Kidney epithelial cell (primary cell): ENCODE measurements around the gene DGKD. TPM values are rescaled to one million over a fixed set of nuclear protein-coding genes. Genes with fewer than 3 reads are reported as not detected.

Experiments
- DNase-seq: peaks from one replicate; pipeline ENCODE4 v3.0.0-alpha.2; 2010; ENCODE audit warnings: low read depth
- H3K27me3 ChIP-seq: 2 replicates; pipeline ENCODE4 v1.6.0; 2011; ENCODE audit warnings: low read length; ENCODE audit not compliant: control insufficient read depth, insufficient read depth
- H3K36me3 ChIP-seq: 2 replicates; pipeline ENCODE4 v1.5.1; 2011; ENCODE audit warnings: low read length; ENCODE audit not compliant: control insufficient read depth, insufficient read depth
- H3K4me3 ChIP-seq: 2 replicates; pipeline ENCODE4 v1.5.1; 2011; ENCODE audit warnings: low read depth, mild to moderate bottlenecking, control low read depth, low read length
- total RNA-seq: library from RNA; depleted of rRNA; stranded (reverse); fragments of >200 nt; gene quantifications from 2 replicates; pipeline ENCODE4 v1.2.3, GENCODE V29; 2015
- TF ChIP-seq, protein P1 (sequence below): IDR thresholded peaks from 2 replicates; pipeline ENCODE4 v1.5.1; 2011; ENCODE audit warnings: mild to moderate bottlenecking, moderate library complexity, low read length, control low read depth, inconsistent platforms; ENCODE audit not compliant: insufficient read depth, poor library complexity, severe bottlenecking

Gene DGKD
- total RNA-seq, 1 donor from 2014 or later = 16.0 TPM

DNA sequence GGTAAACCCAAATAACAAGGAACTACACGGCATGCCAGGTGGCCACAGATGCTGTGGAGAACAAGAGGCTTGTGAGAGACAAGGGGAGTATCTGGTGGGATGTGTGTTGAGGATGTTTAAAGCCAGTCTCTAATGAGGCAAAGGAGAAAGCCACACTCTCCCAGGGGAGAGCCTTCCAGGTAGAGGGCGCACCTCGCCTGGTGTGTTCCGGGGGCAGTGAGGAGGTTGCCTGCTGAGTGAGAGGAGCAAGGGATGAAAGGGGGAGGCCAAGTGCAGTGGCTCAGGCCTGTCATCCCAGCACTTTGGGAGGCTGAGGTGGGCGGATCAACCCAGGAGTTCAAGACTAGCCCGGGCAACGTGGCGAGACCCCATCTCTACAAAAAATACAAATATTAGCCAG is 30.4 kb upstream of the DGKD start:
- Histone ChIP-seq H3K27me3 (peaks cover 5% of the 10 kb centered on the region), H3K4me3 (no peak overlapping the region), H3K36me3 (no peaks in the 10 kb centered on the region)
- TF ChIP-seq, protein P1, sequence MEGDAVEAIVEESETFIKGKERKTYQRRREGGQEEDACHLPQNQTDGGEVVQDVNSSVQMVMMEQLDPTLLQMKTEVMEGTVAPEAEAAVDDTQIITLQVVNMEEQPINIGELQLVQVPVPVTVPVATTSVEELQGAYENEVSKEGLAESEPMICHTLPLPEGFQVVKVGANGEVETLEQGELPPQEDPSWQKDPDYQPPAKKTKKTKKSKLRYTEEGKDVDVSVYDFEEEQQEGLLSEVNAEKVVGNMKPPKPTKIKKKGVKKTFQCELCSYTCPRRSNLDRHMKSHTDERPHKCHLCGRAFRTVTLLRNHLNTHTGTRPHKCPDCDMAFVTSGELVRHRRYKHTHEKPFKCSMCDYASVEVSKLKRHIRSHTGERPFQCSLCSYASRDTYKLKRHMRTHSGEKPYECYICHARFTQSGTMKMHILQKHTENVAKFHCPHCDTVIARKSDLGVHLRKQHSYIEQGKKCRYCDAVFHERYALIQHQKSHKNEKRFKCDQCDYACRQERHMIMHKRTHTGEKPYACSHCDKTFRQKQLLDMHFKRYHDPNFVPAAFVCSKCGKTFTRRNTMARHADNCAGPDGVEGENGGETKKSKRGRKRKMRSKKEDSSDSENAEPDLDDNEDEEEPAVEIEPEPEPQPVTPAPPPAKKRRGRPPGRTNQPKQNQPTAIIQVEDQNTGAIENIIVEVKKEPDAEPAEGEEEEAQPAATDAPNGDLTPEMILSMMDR = no peak
- no peak for DNase-seq

GRCh38 chr2:233325256-233325655 is 29.0 kb upstream of the DGKD start:
- H3K27me3 ChIP-seq = peaks cover 3% of the 10 kb centered on the region
- no peak overlapping the region for H3K4me3 ChIP-seq
- DNase-seq = no peak
- TF ChIP-seq, protein P1 = no peak
- no peaks in the 10 kb centered on the region for H3K36me3 ChIP-seq

- no peaks in the 10 kb centered on the region for H3K27me3 ChIP-seq
- no peak overlapping the region for H3K4me3 ChIP-seq
- TF ChIP-seq, protein P1 = no peak
- DNase-seq = no peak
- H3K36me3 ChIP-seq = no peaks in the 10 kb centered on the region
Measured at GRCh38 chr2:233325814-233326213, 28.5 kb upstream of the DGKD start.

DNA sequence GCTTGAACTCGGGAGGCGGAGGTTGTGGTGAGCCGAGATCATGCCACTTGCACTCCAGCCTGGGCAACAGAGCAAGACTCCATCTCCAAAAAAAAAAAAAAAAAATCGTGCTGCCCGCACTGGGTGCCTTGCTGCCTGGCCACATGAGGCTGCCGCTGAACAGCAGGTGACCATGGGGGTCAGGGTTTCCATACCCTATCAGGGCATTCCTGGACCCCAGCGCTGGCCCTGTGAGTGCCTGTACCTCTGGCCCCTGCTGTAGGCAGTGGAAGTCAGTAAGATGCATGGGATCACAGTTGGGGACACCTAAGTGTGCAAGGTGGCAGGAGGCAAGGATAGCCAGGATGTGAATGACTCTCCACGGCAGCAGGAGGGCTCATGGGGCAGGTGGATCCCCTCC is 27.8 kb upstream of the DGKD start:
- no peak for DNase-seq
- Histone ChIP-seq H3K27me3 (no peaks in the 10 kb centered on the region), H3K36me3 (no peaks in the 10 kb centered on the region), H3K4me3 (no peak overlapping the region)
- TF ChIP-seq, protein P1 = no peak

DNA sequence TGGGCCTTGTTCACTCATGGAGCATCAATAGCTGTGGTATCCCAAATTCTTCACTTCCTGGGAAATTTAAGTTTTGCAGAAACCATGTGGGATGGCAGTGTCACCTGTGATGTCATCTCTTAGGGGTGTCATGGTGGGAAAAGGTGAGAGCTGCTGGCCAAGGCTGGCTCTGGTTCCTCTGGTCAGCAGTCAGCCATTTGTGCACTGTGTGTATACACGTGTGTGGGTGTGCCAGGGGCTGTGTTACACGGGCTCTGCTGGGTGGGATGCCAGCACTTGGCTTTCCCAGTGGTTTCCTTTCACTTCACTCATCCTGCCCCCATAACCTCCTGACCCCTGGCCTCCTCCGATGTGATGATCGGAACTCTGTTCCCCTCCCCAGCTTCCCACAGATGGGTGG is 25.4 kb upstream of the DGKD start:
- no peak overlapping the region for H3K4me3 ChIP-seq
- no peak for DNase-seq
- no peaks in the 10 kb centered on the region for H3K36me3 ChIP-seq
- TF ChIP-seq, protein P1 = no peak
- no peaks in the 10 kb centered on the region for H3K27me3 ChIP-seq

GRCh38 chr2:233329489-233330135 is 24.7 kb upstream of the DGKD start:
- TF ChIP-seq, protein P1 = no peak
- DNase-seq = no peak
- Histone ChIP-seq H3K36me3 (no peaks in the 10 kb centered on the region), H3K4me3 (no peak overlapping the region), H3K27me3 (no peaks in the 10 kb centered on the region)
